PC-9 (cell line): ENCODE results near the gene SPATA12. TPM values are rescaled to one million over a fixed set of nuclear protein-coding genes. Genes with fewer than 3 reads are reported as not detected.

Experiments used
- BruUV-seq: library from RNA; stranded (reverse); fragments of 400-500 nt; replicated peaks from 2 replicates; lab custom pipeline; 2021; lab: Mats Ljungman, UMichigan
- CTCF ChIA-PET: fragments of 300-600 bp; sonication (Branson Sonifier 250); formaldehyde crosslinking; loops from one replicate; lab custom pipeline; 2022; ENCODE audit warnings: antibody characterized with exemption; lab: Charles Lee
- POLR2A ChIA-PET: fragments of 300-600 bp; sonication (Branson Sonifier 250); formaldehyde crosslinking; loops from one replicate; lab custom pipeline; 2022; ENCODE audit warnings: antibody characterized with exemption; ENCODE audit not compliant: unreplicated experiment; lab: Charles Lee
- DNase-seq, 2 experiments: peaks; one replicate each; pipeline versions ENCODE4 v3.0.0 to v3.0.0-alpha.2; 2015 to 2022; ENCODE audit warnings: mixed read lengths in 1 of 2
- H2AFZ ChIP-seq: fragments of 200-600 bp; sonication (generic); 2 replicates; pipeline ENCODE4 v1.8.1; 2017; ENCODE audit warnings: antibody characterized with exemption
- H3F3A ChIP-seq: fragments of 200-600 bp; sonication (generic); 2 replicates; pipeline ENCODE4 v1.8.1; 2017; ENCODE audit warnings: antibody characterized with exemption, mild to moderate bottlenecking, low read depth; ENCODE audit not compliant: insufficient read depth
- H3K27ac ChIP-seq: fragments of 200-600 bp; sonication (generic); 2 replicates; pipeline ENCODE4 v1.6.1; 2016; ENCODE audit warnings: mixed run types
- H3K27me3 ChIP-seq: fragments of 200-600 bp; sonication (generic); 2 replicates; pipeline ENCODE4 v1.6.1; 2016; ENCODE audit warnings: low read depth, mixed run types; ENCODE audit not compliant: insufficient read depth
- H3K36me3 ChIP-seq: fragments of 200-600 bp; sonication (generic); 2 replicates; pipeline ENCODE4 v1.6.1; 2016; ENCODE audit warnings: low read depth, mixed run types
- H3K4me1 ChIP-seq: fragments of 200-600 bp; sonication (generic); replicated peaks from 2 replicates; pipeline ENCODE4 v1.6.1; 2016; ENCODE audit warnings: mixed run types; ENCODE audit not compliant: insufficient read depth
- H3K4me2 ChIP-seq: fragments of 200-600 bp; sonication (generic); 2 replicates; pipeline ENCODE4 v1.6.1; 2017; ENCODE audit warnings: mixed run types
- H3K4me3 ChIP-seq: fragments of 200-600 bp; sonication (generic); 2 replicates; pipeline ENCODE4 v1.6.1; 2016; ENCODE audit warnings: mixed run types
- H3K79me2 ChIP-seq: fragments of 200-600 bp; sonication (generic); 2 replicates; pipeline ENCODE4 v1.6.1; 2017; ENCODE audit warnings: low read depth, mixed run types
- H3K9me2 ChIP-seq: fragments of 200-600 bp; sonication (generic); 2 replicates; pipeline ENCODE4 v1.8.1; 2017; ENCODE audit warnings: mild to moderate bottlenecking; ENCODE audit not compliant: insufficient read depth
- H3K9me3 ChIP-seq: fragments of 200-600 bp; sonication (generic); 2 replicates; pipeline ENCODE4 v1.8.1; 2016; ENCODE audit warnings: low read depth; ENCODE audit not compliant: insufficient read depth
- H4K20me1 ChIP-seq: fragments of 200-600 bp; sonication (generic); 2 replicates; pipeline ENCODE4 v1.8.1; 2017; ENCODE audit not compliant: insufficient read depth
- EZH2 ChIP-seq: fragments of 200-600 bp; sonication (generic); IDR thresholded peaks from 2 replicates; pipeline ENCODE4 v1.8.0; 2017; ENCODE audit warnings: antibody characterized with exemption, low read depth
- intact Hi-C: fragments of 100-400 bp; cut with micrococcal nuclease; formaldehyde crosslinking; loops from one replicate; pipeline ENCODE4 v1.10.0; 2022; ENCODE audit not compliant: unreplicated experiment
- total RNA-seq: library from RNA; stranded (reverse); gene quantifications from 2 replicates; pipeline ENCODE4 v1.2.3, GENCODE V29; 2021
- TF ChIP-seq, protein P1 (sequence below): fragments of 200-600 bp; sonication (generic); conservative IDR thresholded peaks from 2 replicates; pipeline ENCODE4 v1.6.1; 2017; ENCODE audit warnings: mixed run types, antibody characterized with exemption, mild to moderate bottlenecking, moderate library complexity

SPATA12 gene
- total RNA-seq, 1 experiment from 2014 or later, result 0.57 TPM

DNA sequence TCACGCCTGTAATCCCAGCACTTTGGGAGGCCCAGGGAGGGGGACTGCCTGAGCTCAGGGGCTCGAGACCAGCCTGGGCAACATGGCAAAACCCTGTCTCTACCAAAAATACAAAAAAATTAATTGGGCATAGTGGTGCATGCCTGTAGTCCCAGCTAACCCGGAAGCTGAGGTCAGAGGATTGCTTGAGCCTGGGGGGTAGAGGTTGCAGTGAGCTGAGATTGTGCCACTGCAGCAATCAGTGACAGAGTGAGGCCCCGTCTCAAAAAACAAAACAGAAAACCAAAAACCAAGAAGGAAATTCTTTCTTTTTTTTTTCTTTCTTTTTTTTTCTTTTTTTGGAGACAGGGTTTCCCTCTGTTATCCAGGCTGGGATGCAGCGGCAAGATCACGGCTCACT lies 3.5 kb downstream of the SPATA12 start:
- H3K79me2 ChIP-seq, result peaks cover 69% of the 10 kb centered on the region
- ChIA-PET CTCF (no interaction called here), POLR2A (no interaction called here)
- H3K27me3 ChIP-seq, result no peaks in the 10 kb centered on the region
- H3K9me3 ChIP-seq, result no peaks in the 10 kb centered on the region
- H3K4me3 ChIP-seq, result no peak overlapping the region
- no peak overlapping the region for H3K4me2 ChIP-seq
- no peak for TF ChIP-seq EZH2
- TF ChIP-seq, protein P1, sequence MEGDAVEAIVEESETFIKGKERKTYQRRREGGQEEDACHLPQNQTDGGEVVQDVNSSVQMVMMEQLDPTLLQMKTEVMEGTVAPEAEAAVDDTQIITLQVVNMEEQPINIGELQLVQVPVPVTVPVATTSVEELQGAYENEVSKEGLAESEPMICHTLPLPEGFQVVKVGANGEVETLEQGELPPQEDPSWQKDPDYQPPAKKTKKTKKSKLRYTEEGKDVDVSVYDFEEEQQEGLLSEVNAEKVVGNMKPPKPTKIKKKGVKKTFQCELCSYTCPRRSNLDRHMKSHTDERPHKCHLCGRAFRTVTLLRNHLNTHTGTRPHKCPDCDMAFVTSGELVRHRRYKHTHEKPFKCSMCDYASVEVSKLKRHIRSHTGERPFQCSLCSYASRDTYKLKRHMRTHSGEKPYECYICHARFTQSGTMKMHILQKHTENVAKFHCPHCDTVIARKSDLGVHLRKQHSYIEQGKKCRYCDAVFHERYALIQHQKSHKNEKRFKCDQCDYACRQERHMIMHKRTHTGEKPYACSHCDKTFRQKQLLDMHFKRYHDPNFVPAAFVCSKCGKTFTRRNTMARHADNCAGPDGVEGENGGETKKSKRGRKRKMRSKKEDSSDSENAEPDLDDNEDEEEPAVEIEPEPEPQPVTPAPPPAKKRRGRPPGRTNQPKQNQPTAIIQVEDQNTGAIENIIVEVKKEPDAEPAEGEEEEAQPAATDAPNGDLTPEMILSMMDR, result no peak
- H3K27ac ChIP-seq, result peak overlapping the region; percentile 82; the same call in 1 of the 2 replicates
- H3K9me2 ChIP-seq, result no peaks in the 10 kb centered on the region
- H3K4me1 ChIP-seq, result peaks cover 79% of the 10 kb centered on the region
- H3K36me3 ChIP-seq, result no peaks in the 10 kb centered on the region
- no peak overlapping the region for H2AFZ ChIP-seq
- no peaks in the 10 kb centered on the region for H4K20me1 ChIP-seq
- H3F3A ChIP-seq, result peaks cover 48% of the 10 kb centered on the region
- intact Hi-C loops, result no loop called here
- DNase-seq, result no peak
- no TSS peak for BruUV-seq

DNA sequence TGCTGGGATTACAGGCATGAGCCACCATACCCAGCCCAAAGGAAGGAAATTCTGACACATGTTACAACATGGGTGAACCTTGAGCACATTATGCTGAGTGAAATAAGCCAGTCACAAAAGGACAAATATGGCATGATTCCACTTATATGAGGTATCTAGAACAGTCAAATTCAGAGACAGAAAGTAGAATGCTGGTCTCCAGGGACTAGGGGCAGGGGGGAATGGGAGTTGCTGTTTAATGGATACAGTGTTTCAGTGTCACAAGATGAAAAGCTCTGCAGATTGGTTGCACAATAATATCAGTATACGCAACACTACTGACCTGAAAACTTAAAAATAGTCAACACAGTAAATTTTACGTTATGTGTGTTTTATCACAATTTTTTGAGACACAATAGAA lies 4.1 kb downstream of the SPATA12 start:
- CTCF ChIA-PET, result interaction anchor here (0.6 kb wide), 1 partner anchor 105 kb away, joined by 3 read pairs; no protein-coding TSS in a partner anchor
- H4K20me1 ChIP-seq, result no peaks in the 10 kb centered on the region
- intact Hi-C loops, result no loop called here
- H3K4me1 ChIP-seq, result peaks cover 79% of the 10 kb centered on the region
- no peak overlapping the region for H3K4me2 ChIP-seq
- TF ChIP-seq, protein P1, result no peak
- no peak for TF ChIP-seq EZH2
- H3K9me2 ChIP-seq, result no peaks in the 10 kb centered on the region
- H3K27me3 ChIP-seq, result no peaks in the 10 kb centered on the region
- no TSS peak for BruUV-seq
- no peak overlapping the region for H2AFZ ChIP-seq
- no peaks in the 10 kb centered on the region for H3K36me3 ChIP-seq
- DNase-seq, result no peak
- H3K27ac ChIP-seq, result peak overlapping the region; percentile 82
- no peaks in the 10 kb centered on the region for H3K9me3 ChIP-seq
- H3K4me3 ChIP-seq, result no peak overlapping the region
- peaks cover 50% of the 10 kb centered on the region for H3F3A ChIP-seq
- peaks cover 73% of the 10 kb centered on the region for H3K79me2 ChIP-seq
- POLR2A ChIA-PET, result no interaction called here

DNA sequence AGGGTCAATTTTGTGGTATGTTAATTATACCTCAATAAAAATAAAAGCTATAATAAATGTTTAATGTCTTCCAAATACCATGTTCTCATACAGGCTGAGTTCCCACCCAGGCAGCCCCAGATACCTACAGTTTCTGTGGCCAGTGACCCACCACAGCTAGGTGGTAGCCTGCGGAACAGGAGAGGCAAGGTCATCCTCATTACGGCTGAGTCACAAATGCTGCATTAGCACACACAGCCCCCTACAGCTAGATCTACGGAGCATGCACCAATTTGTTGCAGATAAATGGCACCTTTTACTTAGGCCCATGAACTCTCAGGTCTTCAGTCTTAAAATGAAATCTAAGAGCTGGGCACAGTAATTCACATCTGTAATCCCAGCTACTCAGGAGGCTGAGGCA lies 5.1 kb downstream of the SPATA12 start:
- intact Hi-C loops, result no loop called here

More for the DNA sequence above, 5.1 kb downstream of the SPATA12 start:
- Histone ChIP-seq H2AFZ (no peak overlapping the region), H3K9me2 (no peaks in the 10 kb centered on the region), H3K27ac (peak overlapping the region; percentile 82), H3K9me3 (no peaks in the 10 kb centered on the region), H3K79me2 (peaks cover 83% of the 10 kb centered on the region), H3F3A (peaks cover 49% of the 10 kb centered on the region), H3K4me1 (peaks cover 80% of the 10 kb centered on the region), H3K4me2 (peak overlapping the region; percentile 50), H3K36me3 (no peaks in the 10 kb centered on the region), H3K27me3 (no peaks in the 10 kb centered on the region), H4K20me1 (no peaks in the 10 kb centered on the region), H3K4me3 (no peak overlapping the region)
- CTCF ChIA-PET, result interaction anchor here (0.7 kb wide), 1 partner anchor 77 kb away, joined by 3 read pairs; no protein-coding TSS in a partner anchor
- POLR2A ChIA-PET, result no interaction called here
- no peak for TF ChIP-seq EZH2
- TF ChIP-seq, protein P1, result no peak
- no TSS peak for BruUV-seq
- peak; percentile 63 to 88 for DNase-seq
